Type B pancreatic cell (in vitro differentiated cells): ENCODE data around the gene HOMER3. TPM values are rescaled to one million over a fixed set of nuclear protein-coding genes. Genes with fewer than 3 reads are reported as not detected.
A peak's percentile ranks its signal among the peaks of the same experiment; 100 is the strongest.

ENCODE experiments used
- DNase-seq: peaks from one replicate; pipeline ENCODE4 v3.0.0; 2021; ENCODE audit warnings: mixed read lengths; ENCODE audit not compliant: unreplicated experiment; ENCODE audit errors: extremely low spot score
- H3K27ac Mint-ChIP-seq: 2 replicates; pipeline ENCODE4 v1.8.0; 2021; ENCODE audit warnings: mild to moderate bottlenecking, mixed read lengths
- H3K27me3 Mint-ChIP-seq: 2 replicates; pipeline ENCODE4 v1.8.0; 2021; ENCODE audit warnings: mixed read lengths
- H3K36me3 Mint-ChIP-seq: 2 replicates; pipeline ENCODE4 v1.8.0; 2021; ENCODE audit warnings: mixed read lengths
- H3K4me1 Mint-ChIP-seq: one replicate; pipeline ENCODE4 v1.8.0; 2021; ENCODE audit warnings: mixed read lengths; ENCODE audit not compliant: unreplicated experiment
- H3K4me3 Mint-ChIP-seq: 2 replicates; pipeline ENCODE4 v1.8.0; 2021; ENCODE audit warnings: mild to moderate bottlenecking, mixed read lengths
- H3K9me3 Mint-ChIP-seq: 2 replicates; pipeline ENCODE4 v1.8.0; 2021; ENCODE audit warnings: mixed read lengths
- total RNA-seq: library from RNA; stranded (reverse); gene quantifications from 2 replicates; pipeline ENCODE4 v1.2.1, GENCODE V29; 2021; ENCODE audit warnings: low replicate concordance
- TF ChIP-seq, protein P1 (sequence below): fragments of 200-600 bp; sonication (generic); conservative IDR thresholded peaks from 2 replicates; pipeline ENCODE4 v1.5.0; 2021; ENCODE audit warnings: antibody characterized with exemption, mild to moderate bottlenecking

HOMER3 gene
- total RNA-seq, 1 donor from 2014 or later = 38.6 TPM

DNA sequence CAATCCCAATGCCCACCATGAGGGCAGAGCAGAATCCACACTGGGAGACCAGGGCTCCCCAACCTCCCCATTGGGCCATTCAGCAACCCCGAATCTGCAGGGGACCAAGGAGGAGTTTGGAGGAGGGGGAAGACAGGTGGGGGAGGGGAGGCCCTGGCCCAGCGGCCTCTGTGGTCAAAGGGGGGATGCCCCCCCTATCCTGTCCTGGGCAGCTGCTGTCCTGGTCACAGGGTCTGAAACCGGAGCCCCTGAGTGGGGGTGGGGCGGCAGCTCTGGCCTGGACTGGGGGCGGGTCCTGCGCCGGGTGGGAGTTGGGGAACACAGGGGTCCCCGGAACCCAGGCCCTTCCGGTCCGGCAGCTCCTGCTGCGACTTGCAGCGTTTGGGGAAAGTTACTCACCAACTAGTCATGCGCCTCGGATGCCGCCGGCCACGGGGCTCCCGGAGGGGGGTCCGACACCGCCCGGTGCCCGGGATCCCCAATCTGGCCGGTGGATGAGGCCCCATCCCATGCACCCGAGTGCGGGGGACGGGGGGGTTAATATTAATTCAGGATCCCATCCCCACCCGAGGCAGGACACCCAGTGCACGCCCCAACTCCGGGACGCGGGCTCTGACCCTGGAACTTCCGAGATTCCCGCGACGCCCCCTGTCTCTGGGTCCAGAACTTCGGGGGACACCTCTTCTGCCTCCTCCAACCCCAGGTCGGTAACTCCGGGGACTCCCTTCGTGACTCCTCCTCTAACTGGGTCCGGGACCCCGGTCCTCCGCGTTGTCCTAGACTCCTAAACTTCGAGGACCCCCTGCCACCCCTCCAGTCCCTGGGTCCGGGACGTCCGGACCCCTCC lies 872 bp downstream of the HOMER3 start:
- TF ChIP-seq, protein P1, sequence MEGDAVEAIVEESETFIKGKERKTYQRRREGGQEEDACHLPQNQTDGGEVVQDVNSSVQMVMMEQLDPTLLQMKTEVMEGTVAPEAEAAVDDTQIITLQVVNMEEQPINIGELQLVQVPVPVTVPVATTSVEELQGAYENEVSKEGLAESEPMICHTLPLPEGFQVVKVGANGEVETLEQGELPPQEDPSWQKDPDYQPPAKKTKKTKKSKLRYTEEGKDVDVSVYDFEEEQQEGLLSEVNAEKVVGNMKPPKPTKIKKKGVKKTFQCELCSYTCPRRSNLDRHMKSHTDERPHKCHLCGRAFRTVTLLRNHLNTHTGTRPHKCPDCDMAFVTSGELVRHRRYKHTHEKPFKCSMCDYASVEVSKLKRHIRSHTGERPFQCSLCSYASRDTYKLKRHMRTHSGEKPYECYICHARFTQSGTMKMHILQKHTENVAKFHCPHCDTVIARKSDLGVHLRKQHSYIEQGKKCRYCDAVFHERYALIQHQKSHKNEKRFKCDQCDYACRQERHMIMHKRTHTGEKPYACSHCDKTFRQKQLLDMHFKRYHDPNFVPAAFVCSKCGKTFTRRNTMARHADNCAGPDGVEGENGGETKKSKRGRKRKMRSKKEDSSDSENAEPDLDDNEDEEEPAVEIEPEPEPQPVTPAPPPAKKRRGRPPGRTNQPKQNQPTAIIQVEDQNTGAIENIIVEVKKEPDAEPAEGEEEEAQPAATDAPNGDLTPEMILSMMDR = no peak
- Mint-ChIP-seq H3K9me3 (no peaks in the 10 kb centered on the region), H3K4me1 (no peaks in the 10 kb centered on the region), H3K27ac (peak overlapping the region; percentile 34), H3K4me3 (peak overlapping the region; percentile 89), H3K27me3 (no peaks in the 10 kb centered on the region), H3K36me3 (peaks cover 4% of the 10 kb centered on the region)
- DNase-seq = no peak

DNA sequence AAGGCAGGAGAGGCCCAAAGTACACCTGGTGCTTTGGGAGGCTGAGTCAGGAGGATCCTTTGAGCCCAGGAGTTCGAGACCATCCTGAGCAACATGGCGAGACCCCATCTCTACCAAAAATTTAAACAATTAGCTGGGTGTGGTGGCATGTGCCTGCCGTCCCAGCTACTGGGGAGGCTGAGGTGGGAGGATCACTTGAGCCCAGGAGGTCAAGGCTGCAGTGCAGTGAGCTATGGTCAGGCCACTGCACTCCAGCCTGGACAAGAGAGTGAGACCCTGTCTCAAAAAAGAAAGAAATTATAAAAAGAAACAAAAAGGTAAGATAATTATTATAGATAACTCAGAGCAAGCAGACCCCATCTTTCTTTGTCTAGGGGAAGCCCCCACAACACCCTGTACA lies 1.9 kb downstream of the HOMER3 start:
- TF ChIP-seq, protein P1 = no peak
- H3K36me3 Mint-ChIP-seq = peaks cover 7% of the 10 kb centered on the region
- H3K27me3 Mint-ChIP-seq = no peaks in the 10 kb centered on the region
- no peaks in the 10 kb centered on the region for H3K9me3 Mint-ChIP-seq
- peak overlapping the region; percentile 89 for H3K4me3 Mint-ChIP-seq
- H3K27ac Mint-ChIP-seq = no peak overlapping the region
- DNase-seq = no peak
- H3K4me1 Mint-ChIP-seq = no peaks in the 10 kb centered on the region

DNA sequence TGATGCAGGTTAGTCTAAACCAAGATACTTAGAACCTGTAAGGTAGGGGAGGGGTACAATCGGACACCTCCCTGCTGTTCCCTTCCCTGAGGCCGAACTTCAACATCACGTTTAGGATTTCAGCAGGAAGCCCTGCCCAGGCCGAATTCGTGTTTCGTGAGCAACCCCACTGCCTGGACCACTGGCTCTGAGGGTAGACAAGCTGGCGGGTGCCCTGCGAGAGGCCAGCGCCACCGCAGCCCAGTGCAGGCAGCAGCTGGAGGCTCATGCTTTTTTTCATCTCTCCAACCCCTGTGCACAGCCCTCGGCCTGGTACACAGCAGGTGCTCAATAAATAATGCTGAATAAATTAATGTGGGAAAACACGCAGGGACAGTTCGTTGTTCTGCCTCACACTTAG lies 7.7 kb downstream of the HOMER3 start:
- Mint-ChIP-seq H3K36me3 (peaks cover 10% of the 10 kb centered on the region), H3K27ac (no peak overlapping the region), H3K4me1 (no peaks in the 10 kb centered on the region), H3K9me3 (no peaks in the 10 kb centered on the region), H3K27me3 (no peaks in the 10 kb centered on the region), H3K4me3 (no peak overlapping the region)
- no peak for DNase-seq
- TF ChIP-seq, protein P1 = no peak

DNA sequence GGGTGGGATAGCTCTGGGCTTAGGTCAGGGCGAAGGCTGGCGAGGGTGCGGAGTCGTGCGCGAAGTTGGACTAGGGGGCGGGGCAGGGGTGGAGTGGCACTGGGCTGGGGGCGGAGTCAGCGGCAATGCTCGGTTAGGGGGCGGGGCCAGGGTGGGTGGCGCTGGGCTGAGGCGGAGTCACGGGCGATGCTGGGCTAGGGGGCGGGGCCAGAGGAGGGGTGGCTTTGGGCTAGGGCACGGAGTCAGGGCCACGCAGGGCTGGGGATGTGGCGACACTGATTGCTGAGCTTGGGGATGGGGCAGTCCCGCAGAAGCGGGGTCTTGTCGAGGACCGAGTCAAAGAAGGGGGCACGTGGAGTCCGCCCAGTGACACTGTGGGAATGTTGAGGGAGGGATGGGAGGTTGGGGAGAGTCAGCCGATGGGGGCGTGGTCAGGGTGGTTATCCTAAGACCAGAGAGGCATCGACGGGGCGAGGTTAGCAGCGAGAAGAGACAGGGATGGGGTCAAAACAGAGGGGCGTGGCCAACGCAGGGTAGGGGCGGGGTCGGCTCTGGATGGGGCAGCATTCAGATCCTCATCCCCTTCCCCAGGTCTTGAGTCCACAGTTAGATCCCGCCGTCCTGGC lies 8.7 kb downstream of the HOMER3 start:
- Mint-ChIP-seq H3K4me1 (no peaks in the 10 kb centered on the region), H3K36me3 (peaks cover 6% of the 10 kb centered on the region), H3K4me3 (peak overlapping the region; percentile 67), H3K9me3 (no peaks in the 10 kb centered on the region), H3K27me3 (no peaks in the 10 kb centered on the region), H3K27ac (no peak overlapping the region)
- TF ChIP-seq, protein P1 = no peak
- DNase-seq = peak; percentile 80

DNA sequence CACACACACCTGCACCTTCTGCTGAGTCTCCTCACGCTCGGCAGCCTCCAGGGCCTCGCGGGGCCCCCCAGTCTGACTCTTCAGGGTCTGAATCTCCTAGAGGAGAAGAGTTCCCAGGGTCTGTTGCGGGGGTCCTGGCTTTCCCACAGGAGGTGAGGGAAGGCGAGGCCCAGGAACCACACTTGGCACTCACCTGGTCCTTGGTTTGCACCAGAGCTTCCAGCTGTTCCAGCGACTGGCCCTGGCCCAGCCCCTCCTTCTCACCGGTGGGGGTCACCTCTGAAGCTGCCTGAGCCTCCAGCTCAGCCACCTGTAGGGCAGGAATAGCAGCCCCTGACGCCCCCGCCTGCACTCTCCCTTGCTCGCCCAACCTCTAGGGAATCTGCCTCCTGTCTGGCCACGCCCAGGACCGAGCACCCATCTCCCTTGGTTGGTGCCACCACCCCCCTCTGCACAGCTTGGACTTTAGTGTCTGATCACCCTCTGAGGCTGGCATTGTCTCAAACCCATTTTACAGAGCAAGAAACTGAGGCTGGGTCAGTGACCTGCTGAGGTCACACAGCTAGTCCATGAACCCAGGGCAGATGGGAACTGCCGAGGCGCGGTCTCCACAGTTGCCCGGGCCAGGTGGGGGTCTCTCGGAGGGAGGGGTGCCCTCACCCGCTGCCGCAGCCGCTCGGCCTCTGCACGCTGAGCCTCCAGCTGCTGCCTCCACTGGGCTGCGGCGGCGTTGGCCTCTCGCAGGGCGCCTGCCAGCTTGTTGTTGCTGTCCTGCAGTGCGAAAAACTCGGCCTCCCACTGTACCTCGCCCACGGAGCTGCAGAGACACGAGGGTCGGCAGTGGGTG lies 9.5 kb downstream of the HOMER3 start:
- TF ChIP-seq, protein P1 = no peak
- H3K9me3 Mint-ChIP-seq = no peaks in the 10 kb centered on the region
- H3K36me3 Mint-ChIP-seq = peaks cover 6% of the 10 kb centered on the region
- DNase-seq = no peak
- H3K27ac Mint-ChIP-seq = no peak overlapping the region
- H3K4me3 Mint-ChIP-seq = no peak overlapping the region
- no peaks in the 10 kb centered on the region for H3K27me3 Mint-ChIP-seq
- H3K4me1 Mint-ChIP-seq = no peaks in the 10 kb centered on the region
